Upper lobe of right lung (tissue), 1 donor: ENCODE measurements around the gene RCCD1. TPM values are rescaled to one million over a fixed set of nuclear protein-coding genes. Genes with fewer than 3 reads are reported as not detected.

Experiments used
- ATAC-seq: fragments of 200-7000 bp; cut with Tn5 transposase; one replicate; pipeline ENCODE4 v1.9.1; 2020; ENCODE audit warnings: mild to moderate bottlenecking, moderate library complexity
- DNase-seq: peaks from one replicate; pipeline ENCODE4 v3.0.0-alpha.2; 2020
- H3K27ac ChIP-seq: fragments of 200-600 bp; one replicate; pipeline ENCODE4 v1.8.0; 2022
- H3K27me3 ChIP-seq: fragments of 200-600 bp; one replicate; pipeline ENCODE4 v1.8.0; 2022; ENCODE audit warnings: mild to moderate bottlenecking
- H3K36me3 ChIP-seq: fragments of 200-600 bp; one replicate; pipeline ENCODE4 v1.8.0; 2022
- H3K4me1 ChIP-seq: fragments of 200-600 bp; one replicate; pipeline ENCODE4 v1.8.0; 2022
- H3K4me3 ChIP-seq: fragments of 200-600 bp; one replicate; pipeline ENCODE4 v1.8.0; 2022; ENCODE audit warnings: mild to moderate bottlenecking
- H3K9me3 ChIP-seq: fragments of 200-600 bp; one replicate; pipeline ENCODE4 v1.8.0; 2022
- CTCF ChIP-seq: fragments of 200-600 bp; IDR thresholded peaks from one replicate; pipeline ENCODE4 v1.8.0; 2022; ENCODE audit warnings: antibody characterized with exemption
- intact Hi-C: fragments of 100-400 bp; cut with DNase I; formaldehyde crosslinking; loops from one replicate; pipeline ENCODE4 v1.11.0; 2022
- total RNA-seq: library from RNA; stranded (reverse); fragmentation: NEBNext Ultra II Directional; extraction: Animal tissue kit (Norgen Biotek cat#: 25700); gene quantifications from one replicate; pipeline ENCODE4 v1.2.1, GENCODE V29; 2021
- donor health status: DM: no; HTN: yes; CAD: no; lungs with severe emphysema.

The RCCD1 gene
- total RNA-seq, 1 donor from 2014 or later, result 8.6 TPM

GRCh38 chr15:90912770-90913075, 42.0 kb upstream of the RCCD1 start:
- ATAC-seq (no peak), DNase-seq (no peak)
- no peaks in the 10 kb centered on the region for H3K9me3 ChIP-seq
- intact Hi-C loops, result no loop called here
- H3K27me3 ChIP-seq, result no peaks in the 10 kb centered on the region
- TF ChIP-seq CTCF, result no peak
- peaks cover 3% of the 10 kb centered on the region for H3K4me1 ChIP-seq
- H3K27ac ChIP-seq, result no peak overlapping the region
- H3K4me3 ChIP-seq, result no peak overlapping the region
- peaks cover 99% of the 10 kb centered on the region for H3K36me3 ChIP-seq

DNA sequence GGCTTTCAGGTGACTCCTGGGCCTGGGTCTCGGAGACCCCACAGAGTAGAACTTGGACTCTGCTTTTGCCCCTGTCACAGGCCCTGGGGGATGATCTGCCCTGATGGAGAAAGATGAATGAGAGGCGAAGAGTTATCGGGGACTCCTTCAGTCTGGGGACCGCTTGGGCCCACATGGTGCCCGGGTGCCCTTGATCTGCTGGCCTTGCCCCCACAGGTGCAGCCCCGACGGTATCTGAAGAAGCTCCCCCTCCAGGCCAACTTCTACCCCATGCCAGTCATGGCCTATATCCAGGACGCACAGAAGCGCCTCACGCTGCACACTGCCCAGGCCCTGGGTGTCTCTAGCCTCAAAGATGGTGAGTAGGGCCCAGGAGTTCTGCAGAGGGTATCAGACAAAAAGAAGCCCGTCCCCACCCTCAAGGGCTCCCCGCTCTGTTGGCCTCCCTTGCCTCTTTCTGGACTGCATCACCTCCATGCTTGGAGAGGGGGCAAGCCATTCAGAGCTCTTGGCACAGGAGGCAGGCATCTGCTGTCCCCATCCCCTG, 41.2 kb upstream of the RCCD1 start:
- Histone ChIP-seq H3K9me3 (no peaks in the 10 kb centered on the region), H3K4me1 (peaks cover 3% of the 10 kb centered on the region), H3K4me3 (no peak overlapping the region), H3K36me3 (peaks cover 99% of the 10 kb centered on the region), H3K27me3 (no peaks in the 10 kb centered on the region), H3K27ac (no peak overlapping the region)
- DNase-seq (no peak), ATAC-seq (no peak)
- no peak for TF ChIP-seq CTCF
- intact Hi-C loops, result no loop called here

DNA sequence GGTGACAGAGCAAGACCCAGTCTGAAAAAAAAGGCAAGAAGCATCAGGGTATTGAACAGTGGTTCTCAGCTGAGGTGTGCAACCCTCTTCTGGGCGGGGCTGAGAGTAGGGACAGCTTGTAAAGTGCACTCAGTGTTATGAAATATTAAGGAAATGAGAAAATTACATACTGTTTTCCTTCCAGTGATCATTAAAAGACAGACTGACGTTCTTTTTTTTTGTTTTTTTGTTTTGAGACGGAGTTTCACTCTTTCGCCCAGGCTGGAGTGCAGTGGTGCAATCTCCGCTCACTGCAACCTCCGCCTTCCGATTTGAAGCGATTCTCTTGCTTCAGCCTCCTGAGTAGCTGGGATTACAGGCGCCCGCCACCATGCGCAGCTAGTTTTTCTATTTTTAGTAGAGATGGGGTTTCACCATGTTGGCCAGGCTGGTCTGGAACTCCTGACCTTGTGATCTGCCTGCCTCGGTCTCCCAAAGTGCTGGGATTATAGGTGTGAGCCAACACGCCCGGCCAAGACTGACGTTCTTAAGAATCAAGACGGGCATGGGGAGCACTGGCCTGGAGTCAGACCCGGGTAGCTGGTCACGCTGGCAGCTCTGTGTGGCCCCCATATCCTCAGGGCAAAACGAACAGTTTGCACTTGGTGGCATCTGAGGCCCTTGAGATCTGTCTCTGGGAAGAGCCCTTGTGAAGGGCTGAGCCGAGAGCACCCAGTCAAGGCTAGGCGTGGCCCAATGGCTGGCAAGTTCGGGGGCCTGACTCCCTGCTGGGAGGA, 40.2 kb upstream of the RCCD1 start:
- intact Hi-C loops, result no loop called here
- Histone ChIP-seq H3K27me3 (no peaks in the 10 kb centered on the region), H3K9me3 (no peaks in the 10 kb centered on the region), H3K36me3 (peaks cover 99% of the 10 kb centered on the region), H3K4me1 (peaks cover 3% of the 10 kb centered on the region), H3K27ac (peak overlapping the region; percentile 51), H3K4me3 (no peak overlapping the region)
- no peak for TF ChIP-seq CTCF
- ATAC-seq, result peak; percentile 45
- DNase-seq, result peak; percentile 72

- H3K27ac ChIP-seq, result peak overlapping the region; percentile 51
- H3K9me3 ChIP-seq, result no peaks in the 10 kb centered on the region
- intact Hi-C loops, result no loop called here
- DNase-seq, result no peak
- H3K36me3 ChIP-seq, result peaks cover 99% of the 10 kb centered on the region
- no peak overlapping the region for H3K4me3 ChIP-seq
- no peaks in the 10 kb centered on the region for H3K27me3 ChIP-seq
- no peak for ATAC-seq
- no peak for TF ChIP-seq CTCF
- H3K4me1 ChIP-seq, result peaks cover 3% of the 10 kb centered on the region
Measured at GRCh38 chr15:90915216-90915807, 39.4 kb upstream of the RCCD1 start.

GRCh38 chr15:90915808-90916440, 38.8 kb upstream of the RCCD1 start:
- DNase-seq, result peak; percentile 87
- Histone ChIP-seq H3K4me3 (peak overlapping the region; percentile 23), H3K36me3 (peaks cover 99% of the 10 kb centered on the region), H3K9me3 (no peaks in the 10 kb centered on the region), H3K4me1 (peaks cover 3% of the 10 kb centered on the region), H3K27ac (peak overlapping the region; percentile 51), H3K27me3 (no peaks in the 10 kb centered on the region)
- intact Hi-C loops, result no loop called here
- ATAC-seq, result peak; percentile 84
- TF ChIP-seq CTCF, result no peak
